ENCODE measurements around the gene TUBB3. TPM values are rescaled to one million over a fixed set of nuclear protein-coding genes. Genes with fewer than 3 reads are reported as not detected.

Gene TUBB3
- total RNA-seq, 1 experiment from 2014 or later: 47.0 TPM

GRCh38 chr16:89936034-89936433 lies 12.9 kb downstream of the TUBB3 start:
- Histone ChIP-seq H3K4me3 (no peak overlapping the region), H3K4me1 (no peaks in the 10 kb centered on the region), H3K27ac (no peak overlapping the region), H3K27me3 (no peaks in the 10 kb centered on the region), H3K36me3 (no peaks in the 10 kb centered on the region), H3K9me3 (replicated peaks) (no peaks in the 10 kb centered on the region)
- DNase-seq: no peak

GRCh38 chr16:89936508-89936907 lies 13.4 kb downstream of the TUBB3 start:
- H3K36me3 ChIP-seq: no peaks in the 10 kb centered on the region
- H3K9me3 ChIP-seq (replicated peaks): no peaks in the 10 kb centered on the region
- H3K27me3 ChIP-seq: no peaks in the 10 kb centered on the region
- no peaks in the 10 kb centered on the region for H3K4me1 ChIP-seq
- H3K27ac ChIP-seq: no peak overlapping the region
- H3K4me3 ChIP-seq: no peak overlapping the region
- DNase-seq: no peak

GRCh38 chr16:89936981-89937380 lies 13.8 kb downstream of the TUBB3 start:
- no peak for DNase-seq
- H3K27ac ChIP-seq: no peak overlapping the region
- H3K27me3 ChIP-seq: no peaks in the 10 kb centered on the region
- H3K36me3 ChIP-seq: no peaks in the 10 kb centered on the region
- no peak overlapping the region for H3K4me3 ChIP-seq
- H3K4me1 ChIP-seq: no peaks in the 10 kb centered on the region
- no peaks in the 10 kb centered on the region for H3K9me3 ChIP-seq (replicated peaks)

- H3K36me3 ChIP-seq: no peaks in the 10 kb centered on the region
- no peaks in the 10 kb centered on the region for H3K9me3 ChIP-seq (replicated peaks)
- no peaks in the 10 kb centered on the region; the same call in 1 of the 2 replicates for H3K4me1 ChIP-seq
- no peak overlapping the region for H3K4me3 ChIP-seq
- DNase-seq: no peak
- H3K27ac ChIP-seq: no peak overlapping the region
- H3K27me3 ChIP-seq: no peaks in the 10 kb centered on the region
Measured at GRCh38 chr16:89938175-89938885, 15.2 kb downstream of the TUBB3 start.

GRCh38 chr16:89944773-89945172 lies 21.6 kb downstream of the TUBB3 start:
- Histone ChIP-seq H3K4me3 (no peak overlapping the region), H3K27ac (no peak overlapping the region), H3K36me3 (no peaks in the 10 kb centered on the region), H3K4me1 (no peaks in the 10 kb centered on the region; the same call in 1 of the 2 replicates), H3K27me3 (peaks cover 4% of the 10 kb centered on the region), H3K9me3 (replicated peaks) (no peaks in the 10 kb centered on the region)
- no peak for DNase-seq

GRCh38 chr16:89945654-89946053 lies 22.5 kb downstream of the TUBB3 start:
- Histone ChIP-seq H3K4me1 (no peaks in the 10 kb centered on the region; the same call in 1 of the 2 replicates), H3K9me3 (replicated peaks) (no peaks in the 10 kb centered on the region), H3K36me3 (no peaks in the 10 kb centered on the region), H3K4me3 (no peak overlapping the region), H3K27ac (no peak overlapping the region), H3K27me3 (peaks cover 4% of the 10 kb centered on the region)
- no peak for DNase-seq

GRCh38 chr16:89946515-89946914 lies 23.4 kb downstream of the TUBB3 start:
- DNase-seq: no peak
- Histone ChIP-seq H3K27me3 (peaks cover 4% of the 10 kb centered on the region), H3K9me3 (replicated peaks) (no peaks in the 10 kb centered on the region), H3K4me3 (no peak overlapping the region), H3K27ac (no peak overlapping the region), H3K4me1 (no peaks in the 10 kb centered on the region; the same call in 1 of the 2 replicates), H3K36me3 (no peaks in the 10 kb centered on the region)

- Histone ChIP-seq H3K4me1 (peaks cover 4% of the 10 kb centered on the region; the same call in 1 of the 2 replicates), H3K27ac (no peak overlapping the region), H3K9me3 (replicated peaks) (no peaks in the 10 kb centered on the region), H3K36me3 (no peaks in the 10 kb centered on the region), H3K4me3 (peak overlapping the region; percentile 60), H3K27me3 (peaks cover 4% of the 10 kb centered on the region)
- DNase-seq: no peak
Measured at GRCh38 chr16:89949121-89949742, 26.1 kb downstream of the TUBB3 start.

GRCh38 chr16:89949756-89950155 lies 26.6 kb downstream of the TUBB3 start:
- Histone ChIP-seq H3K9me3 (replicated peaks) (no peaks in the 10 kb centered on the region), H3K36me3 (no peaks in the 10 kb centered on the region), H3K27me3 (peaks cover 4% of the 10 kb centered on the region), H3K4me1 (peaks cover 9% of the 10 kb centered on the region; the same call in 1 of the 2 replicates), H3K4me3 (no peak overlapping the region), H3K27ac (no peak overlapping the region)
- no peak for DNase-seq

- Histone ChIP-seq H3K27ac (no peak overlapping the region), H3K4me1 (peaks cover 16% of the 10 kb centered on the region; the same call in 1 of the 2 replicates), H3K27me3 (peaks cover 4% of the 10 kb centered on the region), H3K4me3 (no peak overlapping the region), H3K36me3 (no peaks in the 10 kb centered on the region), H3K9me3 (replicated peaks) (no peaks in the 10 kb centered on the region)
- no peak for DNase-seq
Measured at GRCh38 chr16:89951509-89951908, 28.4 kb downstream of the TUBB3 start.

GRCh38 chr16:89952049-89952448 lies 28.9 kb downstream of the TUBB3 start:
- H3K36me3 ChIP-seq: no peaks in the 10 kb centered on the region
- no peak for DNase-seq
- peaks cover 16% of the 10 kb centered on the region; the same call in 1 of the 2 replicates for H3K4me1 ChIP-seq
- H3K27ac ChIP-seq: no peak overlapping the region
- H3K9me3 ChIP-seq (replicated peaks): no peaks in the 10 kb centered on the region
- peaks cover 4% of the 10 kb centered on the region for H3K27me3 ChIP-seq
- no peak overlapping the region for H3K4me3 ChIP-seq

GRCh38 chr16:89952551-89952950 lies 29.4 kb downstream of the TUBB3 start:
- H3K4me3 ChIP-seq: no peak overlapping the region
- 0 out of 2 replicates have a peak, but pooled peaks cover 1% of the 10 kb centered on the region for H3K36me3 ChIP-seq
- H3K27ac ChIP-seq: no peak overlapping the region
- peaks cover 16% of the 10 kb centered on the region; the same call in 1 of the 2 replicates for H3K4me1 ChIP-seq
- no peaks in the 10 kb centered on the region for H3K9me3 ChIP-seq (replicated peaks)
- DNase-seq: no peak
- H3K27me3 ChIP-seq: peaks cover 3% of the 10 kb centered on the region

- H3K9me3 ChIP-seq (replicated peaks): no peaks in the 10 kb centered on the region
- H3K27me3 ChIP-seq: no peaks in the 10 kb centered on the region
- H3K27ac ChIP-seq: peak overlapping the region; percentile 62
- H3K4me3 ChIP-seq: no peak overlapping the region
- 0 out of 2 replicates have a peak, but pooled peaks cover 5% of the 10 kb centered on the region for H3K36me3 ChIP-seq
- H3K4me1 ChIP-seq: peaks cover 16% of the 10 kb centered on the region; the same call in 1 of the 2 replicates
- no peak for DNase-seq
Measured at GRCh38 chr16:89953671-89954406, 30.7 kb downstream of the TUBB3 start.

GRCh38 chr16:89954462-89954861 lies 31.3 kb downstream of the TUBB3 start:
- no peaks in the 10 kb centered on the region for H3K9me3 ChIP-seq (replicated peaks)
- peak overlapping the region; percentile 62 for H3K27ac ChIP-seq
- H3K36me3 ChIP-seq: 0 out of 2 replicates have a peak, but pooled peaks cover 5% of the 10 kb centered on the region
- no peak overlapping the region for H3K4me3 ChIP-seq
- no peaks in the 10 kb centered on the region for H3K27me3 ChIP-seq
- DNase-seq: peak; percentile 38 to 39
- H3K4me1 ChIP-seq: peaks cover 16% of the 10 kb centered on the region; the same call in 1 of the 2 replicates

Data from SJCRH30 (cell line).